HG03196 (cell line): ENCODE data around the gene NUP133.
"Not testable (repeated sequence)": the region's sequence is repeated elsewhere in the genome, so short reads cannot be mapped to it uniquely, and the experiment has no call there.

Experiments
- ATAC-seq: cut with Tn5 transposase; IDR thresholded peaks from one replicate; pipeline ENCODE4 v1.9.1; 2021; ENCODE audit not compliant: unreplicated experiment

Gene NUP133

DNA sequence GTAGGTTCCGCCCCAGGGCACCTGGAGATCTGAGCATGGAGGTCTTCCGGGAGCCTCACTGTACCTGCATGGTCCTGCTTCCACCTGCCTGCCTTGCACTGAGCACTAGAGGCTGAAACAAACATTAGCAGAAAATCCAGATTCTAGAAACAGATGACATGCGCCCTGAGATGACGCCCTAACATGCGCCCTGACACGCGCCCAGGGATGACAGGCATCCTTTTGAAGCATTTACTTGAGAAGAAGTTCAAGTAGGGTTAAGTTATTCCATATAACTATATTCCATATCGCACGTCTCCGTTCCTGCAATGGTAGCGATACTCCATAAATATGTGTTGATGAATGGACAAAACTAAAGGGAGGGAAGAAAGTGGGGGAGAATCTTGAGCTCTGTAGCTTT lies 87.9 kb downstream of the NUP133 start:
- no peak for ATAC-seq

DNA sequence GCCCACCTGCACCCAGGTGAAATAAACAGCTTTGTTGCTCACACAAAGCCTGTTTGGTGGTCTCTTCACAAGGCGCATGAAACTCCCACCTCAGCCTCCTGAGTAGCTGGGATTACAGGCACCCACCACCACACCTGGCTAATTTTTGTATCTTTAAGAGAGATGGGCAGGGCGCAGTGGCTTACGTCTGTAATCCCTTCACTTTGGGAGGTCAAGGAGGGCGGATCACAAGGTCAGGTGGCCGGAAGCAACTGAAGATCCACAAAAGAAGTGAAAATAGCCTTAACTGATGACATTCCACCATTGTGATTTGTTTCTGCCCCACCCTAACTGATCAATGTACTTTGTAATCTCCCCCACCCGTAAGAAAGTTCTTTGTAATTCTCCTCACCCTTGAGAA lies 89.6 kb downstream of the NUP133 start:
- not testable (repeated sequence) for ATAC-seq

DNA sequence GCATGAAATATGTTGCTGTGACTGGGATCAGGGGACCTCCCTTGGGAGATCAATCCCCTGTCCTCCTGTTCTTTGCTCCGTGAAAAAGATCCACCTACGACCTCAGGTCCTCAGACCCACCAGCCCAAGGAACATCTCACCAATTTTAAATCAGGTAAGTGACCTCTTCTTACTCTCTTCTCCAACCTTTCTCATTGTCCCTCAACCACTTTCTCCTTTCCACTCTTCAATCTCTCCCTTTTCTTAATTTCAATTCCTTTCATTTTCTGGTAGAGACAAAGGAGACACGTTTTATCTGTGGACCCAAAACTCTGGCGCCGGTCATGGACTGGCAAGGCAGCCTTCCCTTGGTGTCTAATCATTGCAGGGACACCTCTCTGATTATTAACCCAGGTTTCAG lies 95.3 kb downstream of the NUP133 start:
- ATAC-seq: not testable (repeated sequence)

DNA sequence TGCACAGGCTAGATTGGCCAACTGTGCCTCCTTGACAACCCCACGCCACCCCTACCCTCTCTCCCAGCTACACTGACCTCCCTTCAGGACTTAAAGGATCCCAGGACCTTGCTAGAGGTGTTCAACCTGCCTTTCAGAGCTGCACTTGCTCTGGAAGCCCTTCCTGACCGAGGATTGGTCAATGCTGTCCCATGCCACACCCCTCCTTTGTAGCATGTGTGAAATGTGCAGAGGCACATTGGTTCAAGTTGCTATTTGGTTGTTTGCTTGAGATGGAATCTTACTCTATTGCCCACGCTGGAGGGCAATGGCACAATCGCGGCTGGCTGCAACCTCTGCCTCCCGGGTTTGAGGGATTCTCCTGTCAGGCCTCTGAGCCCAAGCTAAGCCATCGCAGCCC lies 96.1 kb downstream of the NUP133 start:
- ATAC-seq: no peak

DNA sequence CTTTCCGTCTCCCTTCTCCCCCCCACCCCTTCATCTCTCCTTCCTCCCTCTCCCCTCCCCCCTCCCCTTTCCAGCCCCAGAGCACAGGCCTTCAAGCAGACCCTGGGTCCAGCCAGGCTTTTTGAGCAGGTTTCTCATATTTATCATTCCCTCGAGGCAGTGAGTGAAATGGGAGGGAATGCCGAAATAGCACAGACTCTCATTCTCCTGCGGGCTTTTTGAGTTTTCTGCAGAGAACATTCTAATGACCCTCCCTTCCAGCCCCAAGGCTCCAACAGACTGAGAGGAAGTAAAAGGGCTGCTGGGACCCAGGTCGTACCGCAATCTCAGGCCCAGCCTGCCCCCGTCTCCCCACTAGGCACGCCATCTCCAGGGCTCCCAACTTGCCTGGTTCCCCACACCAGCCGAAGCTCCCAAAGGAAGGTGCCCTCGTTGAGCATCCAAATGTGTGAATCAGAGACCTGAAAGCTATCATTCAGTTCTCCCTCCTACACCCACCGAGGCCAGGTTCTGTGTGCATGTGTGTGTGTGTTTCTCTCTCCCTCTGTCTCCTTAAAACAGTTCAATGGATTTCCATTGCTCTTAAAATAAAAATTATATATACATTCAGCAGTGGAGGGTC lies 96.6 kb downstream of the NUP133 start:
- no peak for ATAC-seq

DNA sequence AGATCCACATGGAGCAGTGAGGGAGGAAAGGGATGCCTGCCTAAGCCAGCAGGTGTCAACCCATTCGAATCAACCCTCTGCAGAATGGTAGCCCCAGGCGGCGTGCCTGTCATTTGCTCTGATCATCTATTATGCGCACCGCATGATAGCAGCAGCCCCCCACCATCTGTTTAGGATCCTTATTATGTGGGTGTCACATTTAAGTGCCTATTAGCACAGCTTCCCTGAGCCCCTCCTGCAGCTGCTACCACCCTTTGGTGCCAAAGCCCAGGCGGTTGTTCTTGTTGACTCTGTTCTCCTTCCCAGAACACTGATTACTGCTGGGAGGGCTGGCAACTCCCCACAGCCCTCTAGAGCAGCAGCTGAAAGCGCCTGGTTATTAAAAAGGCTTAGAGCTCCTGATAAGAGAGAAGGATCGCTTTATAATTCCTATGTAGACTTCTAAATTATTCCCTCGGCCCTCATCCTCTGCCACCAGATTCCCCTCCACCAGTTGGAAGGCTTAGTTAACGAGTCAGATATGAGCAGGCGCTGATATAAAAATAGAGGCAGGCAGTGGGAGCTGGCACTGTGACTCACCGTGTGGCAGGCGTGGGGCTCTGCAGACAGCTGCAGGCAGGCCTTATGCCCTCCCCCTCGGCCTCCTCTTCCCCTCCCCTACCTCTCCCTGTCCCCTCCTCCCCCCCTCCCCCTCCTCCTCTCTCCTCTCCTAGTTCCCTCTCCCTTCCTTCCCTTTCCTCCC lies 97.3 kb downstream of the NUP133 start:
- no peak for ATAC-seq

DNA sequence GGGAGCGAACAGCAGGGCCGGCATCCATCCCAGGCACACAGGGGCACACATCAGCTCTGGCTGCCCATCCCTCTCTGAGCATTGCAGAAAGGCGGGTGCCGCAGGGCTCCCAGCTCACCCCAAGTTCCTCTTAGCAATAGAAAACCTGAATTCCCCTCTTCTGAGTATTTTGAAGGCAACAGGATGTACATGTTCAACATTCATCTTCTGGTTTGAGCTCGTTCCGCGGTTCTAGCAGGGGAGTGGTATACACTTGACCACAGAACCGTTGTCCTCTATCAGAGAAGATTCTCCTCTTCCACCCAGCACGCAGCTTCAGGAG lies 97.8 kb downstream of the NUP133 start:
- ATAC-seq: no peak

DNA sequence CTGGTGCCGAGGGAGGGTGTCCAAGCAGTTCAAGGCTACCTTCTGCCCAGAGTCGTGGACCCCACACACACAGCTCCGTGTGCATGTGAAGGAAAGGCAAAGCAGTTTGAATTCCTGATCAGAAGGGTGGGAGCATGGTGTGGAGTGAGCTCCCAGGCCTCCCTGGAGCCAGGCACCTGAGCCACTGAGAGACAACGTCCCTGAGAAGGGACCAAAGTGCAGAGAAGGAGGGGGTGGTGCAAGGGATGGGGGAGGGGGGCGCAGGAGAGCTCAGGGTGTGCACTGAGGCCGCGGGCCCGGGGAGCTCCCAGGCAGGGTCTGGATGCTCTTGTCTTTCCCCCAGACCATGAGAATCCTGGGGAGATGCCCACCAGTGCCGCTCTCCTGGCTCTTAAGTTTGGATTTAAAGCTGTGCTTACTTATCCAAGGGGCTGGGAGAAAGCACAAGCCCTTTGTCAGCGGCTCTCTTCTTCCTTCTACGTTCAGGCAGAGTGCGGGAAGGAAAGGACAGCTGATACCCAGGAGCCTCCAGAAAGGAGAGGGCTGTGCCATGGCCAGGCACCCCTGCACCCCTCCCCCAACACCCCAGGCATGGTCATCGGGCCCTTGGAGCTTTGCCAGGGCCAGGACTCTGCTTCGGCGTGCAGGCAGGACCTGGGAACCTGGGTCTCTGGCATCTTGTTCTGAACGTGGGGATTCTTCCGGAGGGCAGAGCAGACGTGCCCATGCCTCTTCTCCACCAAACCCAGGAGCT lies 98.3 kb downstream of the NUP133 start:
- no peak for ATAC-seq

DNA sequence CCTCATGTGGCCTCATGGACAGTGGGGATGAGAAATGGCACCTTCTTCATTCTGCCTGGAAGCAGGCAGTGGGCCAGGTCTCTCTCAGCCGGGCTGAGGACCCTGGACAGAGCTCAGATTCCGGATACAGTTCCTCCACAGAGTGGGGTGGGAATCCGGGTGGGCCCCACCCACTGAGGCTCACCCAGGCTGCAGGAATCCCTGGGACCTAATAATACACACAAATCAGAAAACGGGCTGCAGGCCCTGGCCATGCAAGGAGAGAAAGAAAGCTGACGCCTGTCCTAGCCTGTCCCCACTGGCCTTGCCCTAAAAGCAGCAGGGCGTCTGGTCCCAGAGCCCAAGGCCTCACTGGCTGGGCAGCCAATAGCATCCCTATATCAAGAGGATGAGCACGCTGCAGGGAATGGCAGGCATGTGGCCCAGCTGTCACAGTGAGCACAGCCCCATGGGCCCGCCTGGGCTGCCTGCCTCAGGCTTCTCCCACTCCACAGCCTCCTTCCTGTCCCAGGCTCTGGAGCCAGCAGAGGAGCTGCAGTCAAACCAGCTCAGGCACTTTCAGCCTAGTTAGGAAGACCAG lies 99.6 kb downstream of the NUP133 start:
- no peak for ATAC-seq

DNA sequence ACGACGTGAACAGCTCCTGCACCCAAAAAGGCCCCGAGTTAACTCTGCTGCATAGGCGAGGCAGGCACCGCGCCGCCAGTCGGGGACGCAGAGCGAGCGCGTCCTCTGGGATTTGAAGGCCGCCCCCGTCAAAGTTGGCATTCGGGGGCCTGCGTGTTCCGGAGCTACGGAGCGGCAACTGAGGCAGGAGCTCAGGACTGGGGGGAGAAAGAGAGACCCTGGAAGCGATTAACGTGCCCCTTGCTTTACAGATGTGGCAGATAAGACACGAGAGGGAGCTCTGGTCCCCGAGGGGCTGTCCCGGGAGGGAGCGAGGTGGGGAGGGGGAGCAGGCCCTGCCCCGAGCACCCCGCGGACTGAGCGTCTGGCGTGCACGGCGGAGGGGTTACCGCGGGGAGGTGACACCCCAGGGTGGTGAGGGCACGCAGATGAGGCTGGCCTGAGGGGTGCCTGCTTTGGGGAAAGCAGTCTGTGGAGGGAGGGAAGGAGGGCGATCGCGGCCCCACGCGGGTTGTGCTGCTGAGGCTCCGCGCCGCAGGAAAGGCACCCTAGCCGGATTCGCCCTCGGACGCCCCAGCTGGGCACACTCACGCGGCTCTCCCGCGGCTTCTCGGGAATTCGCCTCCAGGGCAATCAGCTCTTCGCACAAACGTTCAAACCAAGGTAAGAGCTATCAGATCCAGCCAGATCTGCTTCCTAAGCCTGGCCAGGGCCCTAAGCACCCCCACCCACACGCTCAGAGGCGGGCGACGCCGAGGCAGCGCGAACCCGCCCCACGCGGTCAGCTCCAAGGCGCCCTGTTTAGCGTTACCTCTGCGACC lies 100.7 kb downstream of the NUP133 start:
- ATAC-seq: no peak

DNA sequence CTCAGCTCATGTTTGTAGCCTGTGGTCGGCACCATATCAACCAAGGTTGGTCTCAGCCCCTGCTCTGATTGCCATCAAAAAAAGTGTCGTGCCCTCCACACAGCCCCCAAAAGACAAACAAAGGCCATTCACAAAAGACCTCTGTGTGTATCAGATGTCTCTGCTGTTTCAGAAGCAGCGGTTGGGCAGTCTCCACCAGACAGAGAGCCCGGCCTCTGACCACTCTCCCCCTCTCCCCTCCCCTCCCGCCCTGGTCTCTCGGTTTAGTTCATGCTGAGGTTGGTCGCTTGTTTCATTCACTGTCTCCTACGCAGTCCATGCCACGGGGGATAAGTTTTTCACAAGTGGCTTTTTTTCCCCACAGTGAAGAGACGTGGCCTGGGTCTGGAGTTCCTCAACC lies 101.3 kb downstream of the NUP133 start:
- no peak for ATAC-seq

DNA sequence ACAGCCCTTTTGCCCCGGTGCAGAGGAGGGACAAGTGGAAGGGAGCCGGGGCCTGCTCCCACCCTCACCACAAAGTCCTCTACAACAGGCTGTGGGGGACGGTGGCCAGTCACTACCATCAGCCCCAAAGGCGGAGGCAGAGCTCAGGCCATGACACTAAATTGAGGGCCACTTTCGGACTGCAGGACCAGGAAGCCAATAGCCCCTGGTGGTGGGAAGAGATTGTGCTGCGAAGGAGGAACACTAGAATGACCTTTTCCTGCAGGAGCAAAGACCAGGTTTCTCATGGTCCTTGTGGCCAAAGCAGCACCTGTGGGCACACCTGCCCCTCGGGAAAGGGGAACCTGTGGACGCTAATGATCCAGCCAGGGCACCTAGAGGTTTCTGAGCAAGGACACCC lies 104.6 kb downstream of the NUP133 start:
- ATAC-seq: no peak

DNA sequence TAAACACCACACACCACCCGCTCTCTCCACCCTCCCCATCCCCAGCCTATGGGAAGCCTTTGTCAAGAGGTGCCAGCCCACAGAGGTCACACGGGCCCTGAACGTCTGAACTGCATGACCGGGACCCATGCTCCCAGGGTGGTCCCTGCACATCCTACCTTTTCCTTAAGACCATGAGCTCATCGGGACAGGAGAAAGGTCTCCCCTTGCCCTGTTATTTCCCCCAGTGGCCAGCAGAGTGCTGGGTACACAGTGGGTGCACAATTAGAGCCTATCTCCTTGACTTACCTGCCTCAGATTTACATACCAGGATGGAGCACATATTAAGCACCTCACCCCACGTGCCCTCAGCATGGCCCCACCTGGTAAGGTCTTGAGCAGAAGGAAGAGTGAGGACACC lies 105.1 kb downstream of the NUP133 start:
- ATAC-seq: no peak

DNA sequence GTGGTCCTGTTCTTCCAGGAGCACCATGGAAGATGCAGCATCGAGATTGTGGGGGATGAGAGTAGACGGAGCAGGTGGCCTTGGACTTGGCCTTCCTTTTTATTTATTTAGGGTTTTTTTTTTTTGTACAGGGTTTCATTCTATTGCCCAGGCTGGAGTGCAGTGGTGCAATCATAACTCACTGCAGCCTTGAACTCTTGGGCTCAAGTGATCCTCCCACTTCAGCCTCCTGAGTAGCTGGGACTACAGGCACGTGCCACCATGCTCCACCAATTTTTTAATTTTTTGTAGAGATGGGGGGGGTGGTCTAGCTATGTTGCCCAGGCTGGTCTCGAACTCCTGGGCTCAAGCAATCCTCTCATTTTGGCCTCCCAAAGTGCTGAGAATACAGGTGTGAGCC lies 105.8 kb downstream of the NUP133 start:
- not testable (repeated sequence) for ATAC-seq

DNA sequence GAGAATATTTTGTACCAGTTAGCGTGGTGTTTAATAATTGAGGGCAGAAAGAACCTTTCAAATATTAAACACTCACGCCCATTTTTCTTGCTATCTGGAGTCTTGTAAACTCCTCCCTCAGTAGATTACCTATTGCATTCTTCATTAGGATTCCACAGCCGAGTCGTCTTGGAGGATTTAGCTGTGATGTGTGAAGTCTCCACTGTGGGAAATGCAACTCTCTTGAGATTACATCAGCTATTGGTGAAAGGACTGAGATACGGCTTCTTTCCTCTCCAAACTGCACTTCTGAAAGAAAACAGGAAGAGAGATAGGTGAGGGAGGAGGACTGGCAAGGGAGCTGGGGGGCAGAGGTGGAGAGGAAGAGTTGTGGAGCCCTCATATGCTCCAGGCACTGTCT lies 110.4 kb downstream of the NUP133 start:
- no peak for ATAC-seq

DNA sequence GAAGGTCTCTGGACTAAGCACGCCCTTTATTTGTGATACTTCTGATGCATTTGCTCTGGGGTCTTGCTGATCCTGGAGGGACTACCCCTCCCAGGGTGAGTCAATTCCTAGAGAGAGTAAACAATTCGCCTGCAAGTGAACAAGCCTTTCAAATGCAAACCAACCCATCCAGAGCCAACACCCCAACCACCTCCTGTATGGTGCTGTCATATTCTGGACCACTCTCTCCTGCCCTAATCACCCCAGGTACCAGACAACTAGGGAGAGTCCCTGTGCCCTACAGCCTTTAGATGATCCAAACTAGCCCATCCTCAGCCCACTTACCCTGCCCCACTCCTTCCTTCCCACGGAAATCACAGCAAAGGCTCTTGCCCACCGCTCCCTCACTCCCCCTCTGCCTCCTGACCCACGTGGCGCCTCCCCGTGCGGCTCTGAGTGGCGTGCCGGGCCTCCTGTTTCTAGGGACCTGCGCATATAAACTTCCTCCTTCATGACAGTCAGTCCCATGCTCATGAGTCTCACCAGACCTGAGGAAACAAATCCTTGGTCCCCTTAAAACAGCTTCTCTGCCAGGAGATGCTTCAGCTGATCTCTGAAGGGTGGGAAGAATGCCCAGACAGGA lies 111.4 kb downstream of the NUP133 start:
- no peak for ATAC-seq

DNA sequence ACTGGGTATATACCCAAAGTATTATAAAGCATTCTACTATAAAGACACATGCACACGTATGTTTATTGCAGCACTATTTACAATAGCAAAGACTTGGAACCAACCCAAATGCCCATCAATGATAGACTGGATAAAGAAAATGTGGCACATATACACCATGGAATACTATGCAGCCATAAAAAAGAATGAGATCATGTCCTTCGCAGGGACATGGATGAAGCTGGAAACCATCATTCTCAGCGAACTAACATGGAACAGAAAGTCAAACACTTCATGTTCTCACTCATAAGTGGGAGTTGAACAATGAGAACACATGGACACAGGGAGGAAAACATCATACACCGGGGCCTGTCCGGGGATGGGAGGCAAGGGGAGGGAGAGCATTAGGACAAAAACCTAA lies 113.6 kb downstream of the NUP133 start:
- ATAC-seq: not testable (repeated sequence)

DNA sequence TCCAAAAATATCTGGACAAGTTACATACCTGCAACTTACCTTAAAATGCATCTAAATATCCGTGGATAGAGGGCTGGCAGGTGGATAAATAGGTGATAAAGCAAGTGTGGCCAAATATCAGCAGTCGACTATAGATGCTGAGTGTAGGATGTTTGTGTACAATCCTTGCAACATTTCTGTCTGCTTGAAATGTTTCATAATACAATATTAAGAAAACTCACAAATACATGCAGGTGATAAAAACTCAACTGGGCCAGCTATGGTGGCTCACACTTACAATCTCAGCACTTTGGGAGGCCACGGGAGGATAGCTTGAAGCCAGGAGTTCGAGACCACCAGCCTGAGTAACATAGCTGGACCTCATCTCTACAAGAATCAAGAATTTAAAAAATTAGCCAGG lies 115.2 kb downstream of the NUP133 start:
- no peak for ATAC-seq
